Ishikawa (cell line): ENCODE results near the gene CANT1.

Experiments
- CREB1 ChIP-seq: IDR thresholded peaks from 2 replicates; pipeline ENCODE4 v1.6.1; 2012; ENCODE audit warnings: low read depth
- EP300 ChIP-seq: IDR thresholded peaks from 2 replicates; pipeline ENCODE4 v1.6.1; 2012; ENCODE audit warnings: borderline replicate concordance
- FOXM1 ChIP-seq: IDR thresholded peaks from 2 replicates; pipeline ENCODE4 v1.6.1; 2012; ENCODE audit warnings: low read depth, borderline replicate concordance
- MAX ChIP-seq: IDR thresholded peaks from 2 replicates; pipeline ENCODE4 v1.6.1; 2012
- RAD21 ChIP-seq: IDR thresholded peaks from 2 replicates; pipeline ENCODE4 v1.6.1; 2012; ENCODE audit warnings: low read depth
- TAF1 ChIP-seq: IDR thresholded peaks from 2 replicates; pipeline ENCODE4 v1.6.1; 2012; ENCODE audit warnings: low read depth, mild to moderate bottlenecking
- TCF12 ChIP-seq: IDR thresholded peaks from 2 replicates; pipeline ENCODE4 v1.6.1; 2012; ENCODE audit warnings: low read depth
- TEAD4 ChIP-seq: IDR thresholded peaks from 2 replicates; pipeline ENCODE4 v1.6.1; 2012
- USF1 ChIP-seq: IDR thresholded peaks from 2 replicates; pipeline ENCODE4 v1.6.1; 2012
- YY1 ChIP-seq: IDR thresholded peaks from 2 replicates; pipeline ENCODE4 v1.6.1; 2012; ENCODE audit warnings: low read depth

- TF ChIP-seq TCF12 (no peak), CREB1 (no peak), EP300 (no peak), MAX (no peak), FOXM1 (no peak), TEAD4 (no peak), YY1 (no peak), USF1 (no peak), TAF1 (no peak), RAD21 (no peak)
Observed at GRCh38 chr17:78999947-79000395, 9.6 kb downstream of the CANT1 start.
